Measurements from ENCODE around the gene SNRK. TPM values are rescaled to one million over a fixed set of nuclear protein-coding genes. Genes with fewer than 3 reads are reported as not detected.
A peak's percentile ranks its signal among the peaks of the same experiment; 100 is the strongest.

The SNRK gene
- total RNA-seq, 1 donor from 2014 or later = 139 TPM

GRCh38 chr3:43290956-43291355 is 4.6 kb downstream of the SNRK start:
- TF ChIP-seq CTCF (IDR thresholded peaks at IDR 0.05; ENCODE audit: unreplicated experiment) = no peak
- no peak overlapping the region for H3K27ac Mint-ChIP-seq (ENCODE audit: unreplicated experiment)
- peak overlapping the region; percentile 99 for H3K4me3 Mint-ChIP-seq (ENCODE audit: unreplicated experiment)
- H3K36me3 Mint-ChIP-seq (ENCODE audit: low read depth, unreplicated experiment) = peaks cover 21% of the 10 kb centered on the region
- DNase-seq (ENCODE audit: low spot score) = no peak
- H3K27me3 Mint-ChIP-seq (ENCODE audit: unreplicated experiment) = peaks cover 7% of the 10 kb centered on the region
- H3K9me3 Mint-ChIP-seq (ENCODE audit: unreplicated experiment) = no peaks in the 10 kb centered on the region
- peaks cover 64% of the 10 kb centered on the region for H3K4me1 Mint-ChIP-seq (ENCODE audit: unreplicated experiment)

GRCh38 chr3:43291546-43291945 is 5.2 kb downstream of the SNRK start:
- peaks cover 21% of the 10 kb centered on the region for H3K36me3 Mint-ChIP-seq (ENCODE audit: low read depth, unreplicated experiment)
- no peaks in the 10 kb centered on the region for H3K9me3 Mint-ChIP-seq (ENCODE audit: unreplicated experiment)
- no peak for DNase-seq (ENCODE audit: low spot score)
- TF ChIP-seq CTCF (IDR thresholded peaks at IDR 0.05; ENCODE audit: unreplicated experiment) = no peak
- H3K4me1 Mint-ChIP-seq (ENCODE audit: unreplicated experiment) = peaks cover 65% of the 10 kb centered on the region
- H3K27ac Mint-ChIP-seq (ENCODE audit: unreplicated experiment) = peak overlapping the region; percentile 43
- H3K27me3 Mint-ChIP-seq (ENCODE audit: unreplicated experiment) = peaks cover 7% of the 10 kb centered on the region
- H3K4me3 Mint-ChIP-seq (ENCODE audit: unreplicated experiment) = peak overlapping the region; percentile 56

- Mint-ChIP-seq H3K4me1 (ENCODE audit: unreplicated experiment) (peaks cover 69% of the 10 kb centered on the region), H3K27ac (ENCODE audit: unreplicated experiment) (no peak overlapping the region), H3K27me3 (ENCODE audit: unreplicated experiment) (no peaks in the 10 kb centered on the region), H3K36me3 (ENCODE audit: low read depth, unreplicated experiment) (peaks cover 16% of the 10 kb centered on the region), H3K4me3 (ENCODE audit: unreplicated experiment) (no peak overlapping the region), H3K9me3 (ENCODE audit: unreplicated experiment) (no peaks in the 10 kb centered on the region)
- TF ChIP-seq CTCF (IDR thresholded peaks at IDR 0.05; ENCODE audit: unreplicated experiment) = no peak
- DNase-seq (ENCODE audit: low spot score) = no peak
Measured at GRCh38 chr3:43294975-43295374, 8.6 kb downstream of the SNRK start.

- DNase-seq (ENCODE audit: low spot score) = no peak
Measured at GRCh38 chr3:43296565-43296964, 10.2 kb downstream of the SNRK start.

GRCh38 chr3:43298292-43298691 is 12.0 kb downstream of the SNRK start:
- Mint-ChIP-seq H3K36me3 (ENCODE audit: low read depth, unreplicated experiment) (peaks cover 16% of the 10 kb centered on the region), H3K4me3 (ENCODE audit: unreplicated experiment) (no peak overlapping the region), H3K27me3 (ENCODE audit: unreplicated experiment) (no peaks in the 10 kb centered on the region), H3K27ac (ENCODE audit: unreplicated experiment) (no peak overlapping the region), H3K4me1 (ENCODE audit: unreplicated experiment) (peaks cover 46% of the 10 kb centered on the region), H3K9me3 (ENCODE audit: unreplicated experiment) (no peaks in the 10 kb centered on the region)
- no peak for TF ChIP-seq CTCF (IDR thresholded peaks at IDR 0.05; ENCODE audit: unreplicated experiment)
- DNase-seq (ENCODE audit: low spot score) = no peak

More at GRCh38 chr3:43296565-43296964, 10.2 kb downstream of the SNRK start:
- no peaks in the 10 kb centered on the region for H3K27me3 Mint-ChIP-seq (ENCODE audit: unreplicated experiment)
- no peak for TF ChIP-seq CTCF (IDR thresholded peaks at IDR 0.05; ENCODE audit: unreplicated experiment)
- peak overlapping the region; percentile 24 for H3K4me3 Mint-ChIP-seq (ENCODE audit: unreplicated experiment)
- H3K9me3 Mint-ChIP-seq (ENCODE audit: unreplicated experiment) = no peaks in the 10 kb centered on the region
- H3K36me3 Mint-ChIP-seq (ENCODE audit: low read depth, unreplicated experiment) = peaks cover 11% of the 10 kb centered on the region
- H3K27ac Mint-ChIP-seq (ENCODE audit: unreplicated experiment) = no peak overlapping the region
- H3K4me1 Mint-ChIP-seq (ENCODE audit: unreplicated experiment) = peaks cover 55% of the 10 kb centered on the region

Data from endothelial cell (in vitro differentiated cells).